ENCODE measurements around the gene FMO3.

Gene FMO3

DNA sequence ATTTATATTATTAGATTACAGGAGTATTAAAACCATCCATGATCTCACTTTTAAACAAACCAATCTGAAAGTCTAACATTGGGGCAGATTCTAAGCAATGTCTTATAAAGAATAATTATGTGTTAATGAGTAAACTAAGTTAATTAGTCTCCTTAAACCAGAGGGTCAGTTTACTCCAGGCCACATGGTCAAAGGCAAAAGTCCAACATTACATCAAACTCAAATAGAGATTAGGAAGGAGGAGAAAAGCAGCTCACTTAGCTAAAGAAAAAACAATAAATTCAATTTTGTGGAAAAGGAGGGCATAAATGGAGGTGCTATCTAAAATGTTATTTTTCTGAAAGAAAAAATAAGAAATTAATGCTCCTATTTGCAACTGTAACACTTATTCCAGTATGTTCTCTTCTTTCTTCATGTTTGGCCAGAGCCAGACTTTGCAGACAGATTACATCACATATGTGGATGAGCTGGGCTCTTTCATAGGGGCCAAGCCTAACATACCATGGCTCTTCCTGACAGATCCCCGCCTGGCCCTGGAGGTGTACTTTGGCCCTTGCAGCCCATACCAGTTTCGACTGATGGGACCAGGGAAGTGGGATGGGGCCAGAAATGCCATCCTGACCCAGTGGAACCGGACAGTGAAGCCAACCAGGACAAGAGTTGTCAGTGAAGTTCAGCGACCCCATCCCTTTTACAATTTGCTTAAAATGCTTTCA lies 70.1 kb downstream of the FMO3 start:
- no peak for DNase-seq

DNA sequence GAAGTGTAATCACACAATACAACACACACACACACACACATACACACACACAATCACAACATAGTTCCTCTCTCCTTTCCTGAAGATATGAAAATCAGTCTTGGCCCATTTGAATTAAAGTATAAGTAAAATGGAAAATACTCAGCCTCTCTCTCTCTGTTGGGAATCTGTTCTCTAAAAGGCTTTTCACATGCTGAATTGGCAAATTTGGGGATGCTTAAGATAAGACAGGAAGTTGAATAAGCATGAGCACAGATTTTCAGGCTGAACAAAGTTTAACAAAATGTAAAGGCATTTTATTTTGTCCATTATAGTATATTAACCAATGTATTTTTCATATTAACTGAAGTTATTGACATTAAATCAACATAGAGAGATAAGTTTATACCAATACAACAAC lies 70.7 kb downstream of the FMO3 start:
- no peak for DNase-seq

GRCh38 chr1:171166361-171166760 lies 75.7 kb downstream of the FMO3 start:
- DNase-seq: no peak
